ENCODE data around the gene ZNF784.

ZNF784 gene

GRCh38 chr19:55624109-55625003 is at the start of gene ZNF784:
Gene ZNF784, minus strand, starts transcription at chr19:55624566. Its CDS starts 5 bp downstream, at chr19:55624561.
- peak; percentile 98 for DNase-seq

- no peak for DNase-seq
Measured at GRCh38 chr19:55673889-55674288, 49.5 kb upstream of the ZNF784 start.

GRCh38 chr19:55673465-55673864 is 49.1 kb upstream of the ZNF784 start:
- DNase-seq: no peak

- DNase-seq: peak; percentile 23
Measured at GRCh38 chr19:55672418-55672817, 48.1 kb upstream of the ZNF784 start.

GRCh38 chr19:55671054-55671378 is 46.6 kb upstream of the ZNF784 start:
- no peak for DNase-seq

GRCh38 chr19:55670280-55671053 is 46.1 kb upstream of the ZNF784 start:
- DNase-seq: no peak

GRCh38 chr19:55669418-55670279 is 45.3 kb upstream of the ZNF784 start:
- no peak for DNase-seq

GRCh38 chr19:55668603-55669348 is 44.4 kb upstream of the ZNF784 start:
- DNase-seq: no peak

- DNase-seq: no peak
Measured at GRCh38 chr19:55667958-55668357, 43.6 kb upstream of the ZNF784 start.

GRCh38 chr19:55667511-55667910 is 43.1 kb upstream of the ZNF784 start:
- DNase-seq: no peak

GRCh38 chr19:55667006-55667381 is 42.6 kb upstream of the ZNF784 start:
- DNase-seq: no peak

- DNase-seq: no peak
Measured at GRCh38 chr19:55666343-55667005, 42.1 kb upstream of the ZNF784 start.

GRCh38 chr19:55663846-55664536 is 39.6 kb upstream of the ZNF784 start:
- no peak for DNase-seq

- no peak for DNase-seq
Measured at GRCh38 chr19:55661826-55662225, 37.5 kb upstream of the ZNF784 start.

GRCh38 chr19:55660991-55661390 is 36.6 kb upstream of the ZNF784 start:
- DNase-seq: no peak

GRCh38 chr19:55660404-55660803 is 36.0 kb upstream of the ZNF784 start:
- no peak for DNase-seq

GRCh38 chr19:55659822-55660221 is 35.5 kb upstream of the ZNF784 start:
- no peak for DNase-seq

- no peak for DNase-seq
Measured at GRCh38 chr19:55658846-55659459, 34.6 kb upstream of the ZNF784 start.

GRCh38 chr19:55656988-55657747 is 32.8 kb upstream of the ZNF784 start:
- DNase-seq: peak; percentile 32

GRCh38 chr19:55656552-55656951 is 32.2 kb upstream of the ZNF784 start:
- no peak for DNase-seq
